ENCODE measurements around the gene YEATS4. TPM values are rescaled to one million over a fixed set of nuclear protein-coding genes. Genes with fewer than 3 reads are reported as not detected.

YEATS4 gene
- total and polyA plus RNA-seq, 11 donors: 4.0 to 45.0 (median 9.9) TPM

- no peaks in the 10 kb centered on the region for H3K9me3 ChIP-seq
- H3K4me3 ChIP-seq: no peak overlapping the region
- intact Hi-C loops (cut with DNase I): no loop called here
- no peak for TF ChIP-seq CTCF (IDR thresholded peaks at IDR 0.05)
- TF ChIP-seq POLR2A (IDR thresholded peaks at IDR 0.05): no peak
- no peaks in the 10 kb centered on the region for H3K36me3 ChIP-seq
- DNase-seq (no peak), ATAC-seq (no peak)
- peaks cover 0 to 52% (median 0%) of the 10 kb centered on the region in 12 donors for H3K4me1 ChIP-seq
- 92 to 95% (median 95%) methylated on average over 6 of the region's 6 CpGs for WGBS, 4 donors
- H3K27me3 ChIP-seq: peaks cover 0 to 9% (median 0%) of the 10 kb centered on the region in 9 donors
- no peak overlapping the region for H3K27ac ChIP-seq
These were observed 26.7 kb upstream of the YEATS4 start for GRCh38 chr12:69332815-69333358.

GRCh38 chr12:69334158-69334557 is 25.4 kb upstream of the YEATS4 start:
- ATAC-seq (no peak), DNase-seq (no peak)
- intact Hi-C loops (cut with DNase I): no loop called here
- peaks cover 0 to 5% (median 0%) of the 10 kb centered on the region in 9 donors for H3K27me3 ChIP-seq
- no peaks in the 10 kb centered on the region for H3K36me3 ChIP-seq
- H3K4me3 ChIP-seq: no peak overlapping the region
- H3K9me3 ChIP-seq: no peaks in the 10 kb centered on the region
- H3K4me1 ChIP-seq: peaks cover 0 to 55% (median 0%) of the 10 kb centered on the region in 12 donors
- no peak for TF ChIP-seq CTCF (IDR thresholded peaks at IDR 0.05)
- TF ChIP-seq POLR2A (IDR thresholded peaks at IDR 0.05): no peak
- no peak overlapping the region for H3K27ac ChIP-seq

- intact Hi-C loops (cut with DNase I): no loop called here
These were observed 22.0 kb upstream of the YEATS4 start for GRCh38 chr12:69337311-69338090.

More at GRCh38 chr12:69337311-69338090, 22.0 kb upstream of the YEATS4 start:
- peaks cover 0 to 58% (median 0%) of the 10 kb centered on the region in 12 donors for H3K4me1 ChIP-seq
- H3K36me3 ChIP-seq: no peaks in the 10 kb centered on the region
- ATAC-seq: no peak
- TF ChIP-seq POLR2A (IDR thresholded peaks at IDR 0.05): no peak
- TF ChIP-seq CTCF (IDR thresholded peaks at IDR 0.05): no peak
- H3K9me3 ChIP-seq: no peaks in the 10 kb centered on the region
- peak overlapping the region in 1 of 12 donors; percentile 74 for H3K27ac ChIP-seq
- no peak overlapping the region for H3K4me3 ChIP-seq
- H3K27me3 ChIP-seq: peaks cover 0 to 2% (median 0%) of the 10 kb centered on the region in 9 donors
- 83 to 91% (median 86%) methylated on average over 2 of the region's 2 CpGs for WGBS, 4 donors
- no peak for DNase-seq

Data from heart left ventricle (tissue), 16 donors.